NCI-H187 treated with DMSO at 0.1 percent for 48 hours (cell line): ENCODE results near the gene RABEP2.
"Not testable (repeated sequence)": the region's sequence is repeated elsewhere in the genome, so short reads cannot be mapped to it uniquely, and the experiment has no call there.

Experiments
- DNase-seq: peaks from one replicate; lab custom pipeline; 2025; lab: John Stamatoyannopoulos, UW

The RABEP2 gene, protein sequence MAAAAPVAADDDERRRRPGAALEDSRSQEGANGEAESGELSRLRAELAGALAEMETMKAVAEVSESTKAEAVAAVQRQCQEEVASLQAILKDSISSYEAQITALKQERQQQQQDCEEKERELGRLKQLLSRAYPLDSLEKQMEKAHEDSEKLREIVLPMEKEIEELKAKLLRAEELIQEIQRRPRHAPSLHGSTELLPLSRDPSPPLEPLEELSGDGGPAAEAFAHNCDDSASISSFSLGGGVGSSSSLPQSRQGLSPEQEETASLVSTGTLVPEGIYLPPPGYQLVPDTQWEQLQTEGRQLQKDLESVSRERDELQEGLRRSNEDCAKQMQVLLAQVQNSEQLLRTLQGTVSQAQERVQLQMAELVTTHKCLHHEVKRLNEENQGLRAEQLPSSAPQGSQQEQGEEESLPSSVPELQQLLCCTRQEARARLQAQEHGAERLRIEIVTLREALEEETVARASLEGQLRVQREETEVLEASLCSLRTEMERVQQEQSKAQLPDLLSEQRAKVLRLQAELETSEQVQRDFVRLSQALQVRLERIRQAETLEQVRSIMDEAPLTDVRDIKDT

DNA sequence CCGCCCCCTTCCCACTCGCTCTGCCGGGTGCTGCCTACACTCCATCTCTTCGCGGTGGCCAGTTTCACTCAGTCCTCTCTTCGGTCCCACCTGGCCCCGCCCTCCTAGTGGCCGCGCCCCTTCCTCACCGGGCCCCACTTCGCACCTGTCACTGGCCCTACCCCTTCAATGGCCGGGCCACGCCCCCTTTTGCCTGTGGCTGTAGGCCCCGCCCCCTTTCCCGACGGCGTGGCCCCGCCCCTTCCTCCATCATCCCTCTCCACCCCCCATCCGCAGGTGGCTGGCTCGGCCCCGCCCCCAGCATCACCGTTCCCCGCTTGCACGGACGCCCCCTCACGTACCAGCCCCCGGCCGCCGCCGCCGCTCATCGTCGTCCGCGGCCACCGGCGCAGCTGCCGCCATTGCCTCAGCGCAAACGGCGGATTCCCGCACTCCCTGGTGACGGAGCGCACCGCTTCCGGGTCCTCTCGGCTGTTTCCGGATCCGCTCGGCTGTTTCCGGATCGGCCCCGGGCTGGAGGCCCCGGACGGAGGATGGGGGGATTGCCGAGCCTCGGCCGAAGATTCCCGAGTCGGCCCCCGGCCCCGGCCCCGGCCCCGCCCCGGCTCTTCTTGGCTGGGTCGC lies at the start of gene RABEP2:
RABEP2 (minus strand) TSS at position 477 of the 624 bp plus-strand sequence; CDS start at position 402, 75 bp downstream.
- peak; percentile 63 for DNase-seq

GRCh38 chr16:28974437-28975157 lies 49.6 kb upstream of the RABEP2 start, which contains the start of gene SPNS1:
TSS of gene SPNS1 (plus strand) at chr16:28974778. CDS start at chr16:28975152, 374 bp downstream.
- peak; percentile 73 for DNase-seq

DNA sequence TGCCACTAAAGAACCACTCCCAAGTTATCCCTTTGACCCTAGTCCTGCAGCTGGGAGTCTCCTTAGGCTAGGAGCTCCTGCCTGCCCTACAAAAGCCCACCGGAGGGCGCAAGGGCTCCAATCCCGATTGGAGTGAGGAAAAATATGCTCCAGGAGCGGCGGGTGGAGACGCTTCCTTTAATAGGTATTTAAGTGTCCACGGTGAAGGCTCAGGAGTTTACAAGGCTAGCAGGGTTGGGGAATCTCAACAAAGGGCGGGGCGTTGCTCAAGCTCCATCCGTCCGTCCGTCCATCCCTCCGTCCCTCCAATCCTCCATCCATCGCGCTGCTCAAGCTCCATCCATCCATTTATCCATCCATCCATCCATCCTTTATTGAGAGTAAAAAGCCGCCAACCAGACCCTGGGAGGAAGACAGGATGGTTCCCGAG lies 49.0 kb upstream of the RABEP2 start:
- DNase-seq: no peak

DNA sequence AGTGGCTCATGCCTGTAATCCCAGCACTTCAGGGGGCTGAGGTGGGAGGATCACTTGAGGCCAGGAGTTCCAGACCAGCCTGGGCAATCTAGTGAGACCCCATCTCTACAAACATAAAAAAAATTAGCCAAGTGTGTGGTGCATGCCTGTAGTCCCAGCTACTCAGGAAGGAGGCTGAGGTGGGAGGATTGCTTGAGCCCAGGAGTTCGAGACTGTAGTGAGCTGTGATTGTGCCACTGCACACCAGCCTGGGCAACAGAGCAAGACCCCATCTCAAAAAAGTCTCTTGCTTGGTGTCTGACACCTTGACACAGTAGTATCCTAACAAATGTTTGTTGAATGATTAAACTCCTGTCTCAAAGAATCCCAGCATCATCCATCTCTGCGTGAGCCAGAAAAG lies 44.7 kb upstream of the RABEP2 start:
- not testable (repeated sequence) for DNase-seq

- DNase-seq: no peak
These were observed 42.1 kb upstream of the RABEP2 start for GRCh38 chr16:28967156-28967555.

- no peak for DNase-seq
These were observed 39.5 kb upstream of the RABEP2 start for GRCh38 chr16:28964496-28964895.

DNA sequence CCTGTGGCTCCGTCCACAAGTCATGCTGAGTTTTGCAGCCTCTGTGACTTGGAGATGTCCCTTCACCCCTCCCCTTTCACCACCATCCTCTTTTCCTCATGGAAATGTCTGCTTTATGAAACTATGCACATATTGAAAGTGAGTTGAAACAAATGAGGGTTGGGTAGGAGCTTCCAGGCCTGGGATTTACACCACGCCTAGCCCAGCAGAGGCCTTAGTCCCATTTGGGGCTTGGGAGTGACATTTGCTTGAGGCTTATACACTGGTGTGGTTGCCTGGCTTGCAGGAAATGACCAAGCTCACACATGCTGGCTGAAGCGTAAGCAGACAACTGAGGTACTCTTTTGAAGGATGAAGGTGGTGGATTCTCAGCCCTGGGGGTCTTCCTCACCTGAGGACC lies 39.0 kb upstream of the RABEP2 start:
- no peak for DNase-seq

GRCh38 chr16:28958836-28959235 lies 33.8 kb upstream of the RABEP2 start:
- no peak for DNase-seq

DNA sequence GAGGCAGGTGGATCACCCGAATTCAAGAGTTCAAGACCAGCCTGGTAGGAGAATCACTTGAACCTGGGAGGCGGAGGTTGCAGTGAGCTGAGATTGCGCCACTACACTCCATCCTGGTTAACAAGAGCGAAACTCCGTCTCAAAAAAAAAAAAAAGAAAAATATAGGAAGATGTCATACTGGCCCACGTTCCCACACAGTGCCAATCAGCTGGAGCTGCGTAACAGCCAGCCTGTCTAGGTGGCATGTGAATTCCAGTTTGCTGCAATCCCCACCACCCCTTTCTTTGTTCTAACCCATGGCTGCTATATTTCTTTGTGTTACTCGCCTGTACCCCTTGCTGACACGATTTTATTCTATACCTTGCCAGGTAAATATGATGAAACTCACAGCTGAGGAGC lies 33.2 kb upstream of the RABEP2 start:
- DNase-seq: no peak

GRCh38 chr16:28951410-28951943 lies 26.4 kb upstream of the RABEP2 start:
- no peak for DNase-seq

GRCh38 chr16:28950648-28951409 lies 25.8 kb upstream of the RABEP2 start, which contains the start of gene NFATC2IP:
TSS of gene NFATC2IP (plus strand) at chr16:28950937. CDS start at chr16:28951012, 75 bp downstream.
- DNase-seq: peak; percentile 94

- no peak for DNase-seq
These were observed 21.6 kb upstream of the RABEP2 start for GRCh38 chr16:28946681-28947080.

GRCh38 chr16:28943281-28943680 lies 18.2 kb upstream of the RABEP2 start:
- no peak for DNase-seq

DNA sequence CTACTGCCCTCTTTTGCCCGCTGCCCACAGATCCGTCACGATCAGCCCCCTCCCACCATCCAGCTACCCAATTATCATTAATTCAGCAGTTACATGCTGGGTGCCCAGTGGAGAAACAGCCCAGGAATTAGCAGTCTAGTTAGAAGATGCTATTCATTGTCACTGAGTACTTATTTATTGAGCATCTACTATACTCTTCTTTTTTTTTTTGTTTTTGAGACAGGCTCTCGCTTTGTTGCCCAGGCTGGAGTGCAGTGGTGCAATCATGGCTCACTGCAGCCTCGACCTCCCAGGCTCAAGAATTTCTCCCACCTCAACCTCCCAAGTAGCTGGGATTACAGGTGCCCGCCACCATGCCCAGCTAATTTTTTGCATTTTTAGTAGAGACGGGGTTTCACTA lies 14.8 kb upstream of the RABEP2 start:
- DNase-seq: not testable (repeated sequence)

- DNase-seq: no peak
These were observed 13.7 kb upstream of the RABEP2 start for GRCh38 chr16:28938721-28939120.

- DNase-seq: no peak
These were observed 12.3 kb upstream of the RABEP2 start for GRCh38 chr16:28937222-28937876.

DNA sequence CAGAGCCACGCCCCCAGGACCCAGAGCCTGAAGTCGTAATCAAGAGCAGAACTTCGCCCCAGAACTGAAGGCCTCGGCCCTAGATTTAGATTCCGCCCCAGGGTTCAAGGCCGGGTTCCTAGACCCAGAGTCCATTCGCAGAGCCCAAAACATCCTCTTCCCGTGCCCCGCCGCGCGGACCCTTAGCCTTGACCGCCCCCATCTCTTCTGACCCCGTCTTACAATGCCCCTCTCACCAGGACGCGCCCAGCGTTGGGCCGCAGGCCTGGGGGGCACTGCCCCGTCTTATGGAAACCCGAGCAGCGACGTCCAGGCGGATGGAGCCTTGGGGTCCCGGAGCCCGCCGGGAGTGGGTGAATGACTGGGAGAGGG lies 11.7 kb upstream of the RABEP2 start:
- DNase-seq: no peak

GRCh38 chr16:28935924-28936783 lies 11.1 kb upstream of the RABEP2 start:
- DNase-seq: no peak

- DNase-seq: no peak
These were observed 10.3 kb upstream of the RABEP2 start for GRCh38 chr16:28935346-28935745.

DNA sequence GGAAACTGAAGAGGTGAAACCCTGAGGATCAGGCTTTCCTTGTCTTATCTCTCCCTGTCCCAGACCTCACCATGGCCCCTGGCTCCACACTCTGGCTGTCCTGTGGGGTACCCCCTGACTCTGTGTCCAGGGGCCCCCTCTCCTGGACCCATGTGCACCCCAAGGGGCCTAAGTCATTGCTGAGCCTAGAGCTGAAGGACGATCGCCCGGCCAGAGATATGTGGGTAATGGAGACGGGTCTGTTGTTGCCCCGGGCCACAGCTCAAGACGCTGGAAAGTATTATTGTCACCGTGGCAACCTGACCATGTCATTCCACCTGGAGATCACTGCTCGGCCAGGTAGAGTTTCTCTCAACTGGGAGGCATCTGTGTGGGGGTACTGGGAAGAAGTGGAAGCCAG lies 8.1 kb upstream of the RABEP2 start:
- no peak for DNase-seq
